HG03175 (cell line): ENCODE results near the gene RBMS1.

Source experiments
- ATAC-seq: cut with Tn5 transposase; IDR thresholded peaks from one replicate; pipeline ENCODE4 v1.9.1; 2021; ENCODE audit warnings: mild to moderate bottlenecking, moderate library complexity; ENCODE audit not compliant: unreplicated experiment

The RBMS1 gene

DNA sequence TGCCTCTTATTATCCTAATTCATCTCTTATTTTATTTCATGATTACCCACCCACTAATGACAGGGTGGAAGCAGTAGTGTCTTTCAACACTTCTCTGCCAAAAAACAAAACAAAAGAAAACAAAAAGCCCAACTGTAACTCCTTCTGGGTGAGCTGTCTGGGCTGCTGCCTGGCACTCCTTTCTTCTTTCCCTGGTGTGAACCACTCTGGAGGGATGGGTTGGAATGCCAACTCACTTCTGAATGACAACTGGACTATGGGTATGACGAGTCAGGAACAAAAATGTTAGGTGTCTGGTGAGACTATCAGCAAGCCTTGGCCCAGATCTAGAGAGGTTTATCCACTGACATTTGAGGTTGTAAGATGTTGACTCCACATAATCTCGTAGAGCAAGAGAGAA lies 205.3 kb downstream of the RBMS1 start:
- no peak for ATAC-seq

DNA sequence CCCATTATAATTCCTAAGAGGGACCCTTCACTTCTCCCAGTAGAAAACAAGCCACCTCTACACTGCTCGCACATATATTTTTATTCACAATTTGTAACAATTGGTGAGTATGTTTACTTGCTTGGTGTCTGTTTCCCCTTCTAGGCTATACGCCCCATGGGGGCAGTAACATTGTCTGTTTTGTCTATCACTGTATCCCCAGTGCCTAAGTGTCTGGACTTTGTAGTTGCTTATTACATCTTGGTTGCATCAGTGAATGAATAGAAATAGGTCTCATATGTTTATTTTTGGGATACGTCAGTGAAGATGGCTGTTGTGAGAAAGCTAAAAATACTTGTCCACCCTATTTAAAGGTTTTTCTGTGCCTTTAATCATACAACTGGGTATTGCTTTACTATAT lies 206.1 kb downstream of the RBMS1 start:
- no peak for ATAC-seq

GRCh38 chr2:160286551-160286950 lies 207.1 kb downstream of the RBMS1 start:
- ATAC-seq: no peak

DNA sequence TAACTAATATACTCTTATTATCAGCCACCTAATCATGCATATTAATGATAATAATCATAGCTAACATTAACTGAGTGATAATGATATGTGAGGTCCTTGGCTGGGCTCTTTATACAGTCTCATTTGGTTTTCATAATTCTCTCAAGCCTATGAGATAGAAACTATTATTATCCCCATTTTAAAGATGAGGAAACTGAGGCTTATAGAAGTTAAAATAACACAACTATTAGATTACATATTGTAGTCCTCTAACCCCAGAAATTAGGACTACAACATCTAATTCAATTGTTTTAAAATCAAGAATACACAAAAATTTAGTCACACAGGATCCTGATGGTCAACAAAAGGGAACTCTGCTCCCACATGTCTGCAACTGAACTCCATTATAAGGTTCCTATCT lies 209.9 kb downstream of the RBMS1 start:
- ATAC-seq: no peak

GRCh38 chr2:160282063-160282580 lies 211.5 kb downstream of the RBMS1 start:
- no peak for ATAC-seq

GRCh38 chr2:160281213-160281612 lies 212.4 kb downstream of the RBMS1 start:
- no peak for ATAC-seq

GRCh38 chr2:160279813-160280465 lies 213.7 kb downstream of the RBMS1 start:
- no peak for ATAC-seq

DNA sequence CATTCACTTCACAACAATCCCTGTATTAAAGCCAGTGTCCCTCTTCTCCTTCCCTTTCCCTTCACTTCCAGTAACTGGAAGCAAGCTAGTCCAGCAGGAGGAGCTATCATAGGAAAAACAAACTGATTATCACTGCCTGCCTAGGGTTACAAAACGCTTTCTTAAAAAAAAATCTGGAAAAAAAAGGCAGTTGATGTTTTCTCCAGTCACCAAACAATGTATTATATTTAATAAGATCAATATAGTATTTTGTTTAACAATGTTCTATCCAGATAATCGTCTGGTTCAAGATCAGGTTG lies 214.8 kb downstream of the RBMS1 start:
- ATAC-seq: no peak

DNA sequence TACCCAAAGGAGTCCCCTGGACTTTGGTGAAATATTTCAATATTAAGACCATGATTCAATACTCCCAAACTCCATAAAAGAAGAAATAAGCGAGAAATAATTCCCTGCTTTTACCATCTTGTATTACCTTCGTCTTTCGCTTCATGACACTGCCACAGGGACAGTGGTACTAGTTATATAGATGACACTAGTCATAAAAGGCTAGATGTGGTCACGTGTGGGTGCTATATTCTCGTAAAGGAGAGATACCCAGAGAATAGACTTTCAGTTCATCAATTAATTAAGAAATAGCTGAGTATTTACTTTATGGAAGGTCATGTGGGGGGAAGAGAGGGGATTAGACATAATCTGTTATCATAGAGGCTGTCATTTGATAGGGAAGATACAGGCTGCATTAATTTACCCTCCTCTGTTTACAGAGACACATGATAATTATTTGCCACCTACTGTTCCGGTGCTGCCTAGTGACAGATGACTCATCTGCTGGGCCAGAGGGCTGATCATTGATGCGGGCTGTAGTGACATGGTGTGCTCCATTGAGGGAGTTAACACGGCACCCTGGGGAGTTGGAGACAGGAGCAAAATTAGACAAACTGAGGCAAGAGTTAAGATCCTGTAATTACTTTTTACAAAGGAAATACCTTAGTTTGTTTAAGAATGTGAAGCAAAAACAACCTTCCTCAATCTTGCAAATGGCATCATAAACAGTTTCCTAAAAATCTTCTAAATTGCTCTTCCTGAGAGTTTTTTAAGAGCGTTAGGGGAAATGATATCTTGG lies 215.3 kb downstream of the RBMS1 start:
- peak; percentile 91 for ATAC-seq

- no peak for ATAC-seq
Measured at GRCh38 chr2:160277151-160277550, 216.5 kb downstream of the RBMS1 start.

DNA sequence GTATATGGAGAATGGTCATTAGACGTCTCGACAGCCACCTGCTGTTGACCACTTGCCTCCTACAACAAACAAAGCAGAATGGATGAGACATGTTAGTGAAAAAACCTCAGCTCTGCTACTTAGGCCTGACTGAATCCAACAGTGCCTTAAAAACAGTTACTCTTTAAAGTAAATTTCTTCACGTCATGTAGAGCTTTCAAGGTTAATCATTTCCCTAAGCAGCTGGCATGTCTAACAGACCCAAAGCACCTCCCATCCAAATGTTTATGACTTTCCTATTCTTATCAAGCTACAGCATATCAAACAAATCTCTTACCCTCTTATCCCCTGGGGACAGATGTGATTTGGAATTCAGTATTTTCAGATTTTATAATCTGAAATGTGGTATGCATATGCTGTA lies 218.0 kb downstream of the RBMS1 start:
- no peak for ATAC-seq

DNA sequence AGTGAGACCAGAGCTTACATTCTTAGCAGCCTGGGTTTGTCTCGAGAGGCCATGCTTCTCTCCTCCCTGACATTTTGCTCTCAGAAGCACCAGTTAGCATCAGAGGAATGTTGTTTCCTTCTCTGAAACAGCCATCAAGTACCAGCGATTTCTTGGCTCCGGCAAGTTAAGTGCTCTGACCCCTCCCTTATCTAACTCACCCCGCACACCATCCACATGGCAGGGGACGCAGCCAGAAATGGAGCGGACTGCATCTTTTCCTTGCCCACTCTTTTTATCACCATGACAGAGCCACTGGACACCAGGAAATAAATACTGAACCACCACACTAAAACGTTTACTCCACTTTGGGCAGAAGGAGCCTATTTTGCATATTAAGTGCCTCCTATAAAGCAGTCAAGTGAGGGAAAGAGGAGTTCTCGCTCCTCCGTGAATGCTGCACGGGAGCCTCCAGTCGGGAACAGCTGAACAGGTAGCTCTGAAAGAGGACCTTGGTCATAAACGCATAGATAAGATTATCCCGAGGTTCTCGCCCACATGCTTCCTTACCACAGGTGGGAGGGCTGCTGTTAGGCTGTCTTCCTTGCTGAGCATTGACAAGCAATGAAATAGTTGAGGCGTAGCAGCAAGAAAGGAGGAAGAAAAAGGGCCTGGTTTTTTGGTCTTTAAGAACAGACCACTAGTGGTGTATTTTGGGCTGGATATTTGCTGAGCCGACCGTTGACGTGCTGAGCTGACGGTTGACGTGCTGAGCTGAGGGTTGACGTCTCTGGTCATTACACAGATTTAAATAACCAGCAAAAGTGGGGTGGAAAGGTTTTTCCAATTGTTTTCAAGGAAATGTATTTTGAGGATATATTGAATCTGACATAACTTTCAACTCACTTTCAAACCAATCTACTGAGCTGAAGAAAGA lies 222.2 kb downstream of the RBMS1 start:
- no peak for ATAC-seq

- ATAC-seq: no peak
Measured at GRCh38 chr2:160270571-160271113, 223.0 kb downstream of the RBMS1 start.

GRCh38 chr2:160269803-160270570 lies 223.6 kb downstream of the RBMS1 start:
- ATAC-seq: peak; percentile 93

DNA sequence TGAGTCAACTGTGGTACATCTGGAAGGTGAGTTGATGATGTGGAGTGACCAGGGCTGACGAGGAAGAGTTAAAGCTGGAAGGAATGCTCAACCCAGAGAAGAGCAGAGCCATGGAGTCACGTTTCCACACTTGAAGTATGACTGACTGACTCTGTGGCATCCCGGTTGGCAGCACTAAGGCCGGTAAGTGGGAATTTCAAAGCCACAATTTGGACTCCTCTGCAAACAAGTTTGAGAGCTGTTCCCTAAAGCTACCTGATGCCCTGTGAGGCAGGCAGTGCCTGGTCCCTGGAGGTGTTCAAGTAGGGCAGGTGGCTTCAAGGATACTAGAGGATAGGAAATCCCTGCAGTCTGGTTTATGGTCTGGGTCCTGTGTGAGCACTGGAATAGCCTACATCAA lies 224.2 kb downstream of the RBMS1 start:
- ATAC-seq: no peak

- no peak for ATAC-seq
Measured at GRCh38 chr2:160268151-160268781, 225.3 kb downstream of the RBMS1 start.

- ATAC-seq: no peak
Measured at GRCh38 chr2:160267692-160268091, 225.9 kb downstream of the RBMS1 start.

- ATAC-seq: no peak
Measured at GRCh38 chr2:160267022-160267421, 226.6 kb downstream of the RBMS1 start.

- ATAC-seq: peak; percentile 32
Measured at GRCh38 chr2:160266037-160266551, 227.5 kb downstream of the RBMS1 start.

DNA sequence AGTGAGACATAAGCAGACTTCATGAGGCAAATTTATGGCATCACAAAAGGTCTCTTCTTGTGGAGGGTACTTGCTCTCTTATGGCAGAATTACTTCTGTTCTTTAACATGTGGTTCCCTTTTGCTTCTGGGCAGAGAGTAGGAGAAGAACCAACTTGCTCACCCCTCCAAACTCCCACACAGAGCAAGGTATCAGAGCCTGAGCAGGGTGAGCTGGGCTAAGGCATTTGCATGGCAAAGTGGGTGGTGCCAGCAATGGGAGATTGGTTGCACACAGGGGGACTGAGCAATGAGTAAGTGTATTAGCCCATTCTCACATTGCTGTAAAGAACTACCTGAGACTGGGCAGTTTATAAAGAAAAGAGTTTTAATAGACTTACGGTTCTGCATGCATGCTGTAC lies 229.3 kb downstream of the RBMS1 start:
- ATAC-seq: no peak
